Measurements from ENCODE around the gene GPR101.
"Not testable (repeated sequence)": the region's sequence is repeated elsewhere in the genome, so short reads cannot be mapped to it uniquely, and the experiment has no call there.

GPR101 gene

GRCh38 chrX:137043736-137044135 is 9.9 kb upstream of the GPR101 start:
- no peak overlapping the region for H3K27ac ChIP-seq (ENCODE audit: low read length)

GRCh38 chrX:137041329-137041728 is 7.5 kb upstream of the GPR101 start:
- Histone ChIP-seq H3K27me3 (ENCODE audit: insufficient read depth, low read length) (peaks cover 19% of the 10 kb centered on the region), H3K27ac (ENCODE audit: low read length) (no peak overlapping the region)

More at GRCh38 chrX:137043736-137044135, 9.9 kb upstream of the GPR101 start:
- Histone ChIP-seq H3K36me3 (ENCODE audit: insufficient read depth, low read depth, low read length) (no peaks in the 10 kb centered on the region), H3K9ac (ENCODE audit: low read depth, low read length) (no peak overlapping the region), H3K4me3 (ENCODE audit: low read length) (no peak overlapping the region), H3K9me3 (ENCODE audit: insufficient read depth, low read depth, low read length) (no peaks in the 10 kb centered on the region), H3K4me1 (ENCODE audit: insufficient read depth, low read length) (no peaks in the 10 kb centered on the region), H3K27me3 (ENCODE audit: insufficient read depth, low read length) (no peaks in the 10 kb centered on the region; the same call in 1 of the 2 replicates)

GRCh38 chrX:137040113-137040794 is 6.5 kb upstream of the GPR101 start:
- Histone ChIP-seq H3K4me3 (ENCODE audit: low read length) (no peak overlapping the region), H3K36me3 (ENCODE audit: insufficient read depth, low read depth, low read length) (no peaks in the 10 kb centered on the region), H3K27me3 (ENCODE audit: insufficient read depth, low read length) (peaks cover 30% of the 10 kb centered on the region), H3K9me3 (ENCODE audit: insufficient read depth, low read depth, low read length) (no peaks in the 10 kb centered on the region), H3K9ac (ENCODE audit: low read depth, low read length) (no peak overlapping the region), H3K27ac (ENCODE audit: low read length) (no peak overlapping the region), H3K4me1 (ENCODE audit: insufficient read depth, low read length) (no peaks in the 10 kb centered on the region)

More at GRCh38 chrX:137041329-137041728, 7.5 kb upstream of the GPR101 start:
- Histone ChIP-seq H3K9ac (ENCODE audit: low read depth, low read length) (no peak overlapping the region), H3K36me3 (ENCODE audit: insufficient read depth, low read depth, low read length) (no peaks in the 10 kb centered on the region), H3K4me1 (ENCODE audit: insufficient read depth, low read length) (no peaks in the 10 kb centered on the region), H3K4me3 (ENCODE audit: low read length) (no peak overlapping the region), H3K9me3 (ENCODE audit: insufficient read depth, low read depth, low read length) (no peaks in the 10 kb centered on the region)

- Histone ChIP-seq H3K27me3 (ENCODE audit: insufficient read depth, low read length) (peaks cover 88% of the 10 kb centered on the region), H3K4me1 (ENCODE audit: insufficient read depth, low read length) (0 out of 2 replicates have a peak, but pooled peaks cover 2% of the 10 kb centered on the region), H3K9me3 (ENCODE audit: insufficient read depth, low read depth, low read length) (no peaks in the 10 kb centered on the region), H3K4me3 (ENCODE audit: low read length) (no peak overlapping the region), H3K27ac (ENCODE audit: low read length) (no peak overlapping the region), H3K9ac (ENCODE audit: low read depth, low read length) (no peak overlapping the region), H3K36me3 (ENCODE audit: insufficient read depth, low read depth, low read length) (no peaks in the 10 kb centered on the region)
These were observed 695 bp upstream of the GPR101 start for GRCh38 chrX:137034508-137034872.

- H3K27me3 ChIP-seq (ENCODE audit: insufficient read depth, low read length): peaks cover 100% of the 10 kb centered on the region
- H3K36me3 ChIP-seq (ENCODE audit: insufficient read depth, low read depth, low read length): no peaks in the 10 kb centered on the region
- H3K4me1 ChIP-seq (ENCODE audit: insufficient read depth, low read length): 0 out of 2 replicates have a peak, but pooled peaks cover 2% of the 10 kb centered on the region
- H3K9ac ChIP-seq (ENCODE audit: low read depth, low read length): no peak overlapping the region
- no peaks in the 10 kb centered on the region for H3K9me3 ChIP-seq (ENCODE audit: insufficient read depth, low read depth, low read length)
- H3K4me3 ChIP-seq (ENCODE audit: low read length): peak overlapping the region; percentile 33; the same call in 1 of the 2 replicates
- no peak overlapping the region for H3K27ac ChIP-seq (ENCODE audit: low read length)
These were observed 688 bp downstream of the GPR101 start for GRCh38 chrX:137032841-137033773.

- Histone ChIP-seq H3K36me3 (ENCODE audit: insufficient read depth, low read depth, low read length) (no peaks in the 10 kb centered on the region), H3K9me3 (ENCODE audit: insufficient read depth, low read depth, low read length) (no peaks in the 10 kb centered on the region), H3K27ac (ENCODE audit: low read length) (no peak overlapping the region), H3K4me1 (ENCODE audit: insufficient read depth, low read length) (0 out of 2 replicates have a peak, but pooled peaks cover 2% of the 10 kb centered on the region), H3K27me3 (ENCODE audit: insufficient read depth, low read length) (peaks cover 100% of the 10 kb centered on the region), H3K4me3 (ENCODE audit: low read length) (peak overlapping the region; percentile 60), H3K9ac (ENCODE audit: low read depth, low read length) (no peak overlapping the region)
These were observed 1.5 kb downstream of the GPR101 start for GRCh38 chrX:137032341-137032694.

GRCh38 chrX:137031517-137032340 is 2.1 kb downstream of the GPR101 start:
- Histone ChIP-seq H3K4me3 (ENCODE audit: low read length) (peak overlapping the region; percentile 60), H3K27ac (ENCODE audit: low read length) (no peak overlapping the region), H3K9ac (ENCODE audit: low read depth, low read length) (no peak overlapping the region), H3K36me3 (ENCODE audit: insufficient read depth, low read depth, low read length) (no peaks in the 10 kb centered on the region), H3K27me3 (ENCODE audit: insufficient read depth, low read length) (peaks cover 100% of the 10 kb centered on the region), H3K4me1 (ENCODE audit: insufficient read depth, low read length) (0 out of 2 replicates have a peak, but pooled peaks cover 2% of the 10 kb centered on the region), H3K9me3 (ENCODE audit: insufficient read depth, low read depth, low read length) (no peaks in the 10 kb centered on the region)

- H3K9me3 ChIP-seq (ENCODE audit: insufficient read depth, low read depth, low read length): no peaks in the 10 kb centered on the region
- H3K36me3 ChIP-seq (ENCODE audit: insufficient read depth, low read depth, low read length): no peaks in the 10 kb centered on the region
- H3K9ac ChIP-seq (ENCODE audit: low read depth, low read length): no peak overlapping the region
- no peak overlapping the region for H3K27ac ChIP-seq (ENCODE audit: low read length)
- H3K4me1 ChIP-seq (ENCODE audit: insufficient read depth, low read length): 0 out of 2 replicates have a peak, but pooled peaks cover 2% of the 10 kb centered on the region
- H3K27me3 ChIP-seq (ENCODE audit: insufficient read depth, low read length): peaks cover 100% of the 10 kb centered on the region
- H3K4me3 ChIP-seq (ENCODE audit: low read length): peak overlapping the region; percentile 60; the same call in 1 of the 2 replicates
These were observed 2.8 kb downstream of the GPR101 start for GRCh38 chrX:137031039-137031438.

- H3K36me3 ChIP-seq (ENCODE audit: insufficient read depth, low read depth, low read length): no peaks in the 10 kb centered on the region
- 0 out of 2 replicates have a peak, but pooled peaks cover 2% of the 10 kb centered on the region for H3K4me1 ChIP-seq (ENCODE audit: insufficient read depth, low read length)
- no peak overlapping the region for H3K4me3 ChIP-seq (ENCODE audit: low read length)
- H3K9ac ChIP-seq (ENCODE audit: low read depth, low read length): no peak overlapping the region
- H3K27ac ChIP-seq (ENCODE audit: low read length): no peak overlapping the region
- no peaks in the 10 kb centered on the region for H3K9me3 ChIP-seq (ENCODE audit: insufficient read depth, low read depth, low read length)
- peaks cover 85% of the 10 kb centered on the region for H3K27me3 ChIP-seq (ENCODE audit: insufficient read depth, low read length)
These were observed 5.1 kb downstream of the GPR101 start for GRCh38 chrX:137028699-137029098.

- Histone ChIP-seq H3K27ac (ENCODE audit: low read length) (no peak overlapping the region), H3K27me3 (ENCODE audit: insufficient read depth, low read length) (peaks cover 58% of the 10 kb centered on the region), H3K36me3 (ENCODE audit: insufficient read depth, low read depth, low read length) (no peaks in the 10 kb centered on the region), H3K9ac (ENCODE audit: low read depth, low read length) (no peak overlapping the region), H3K4me3 (ENCODE audit: low read length) (no peak overlapping the region), H3K4me1 (ENCODE audit: insufficient read depth, low read length) (no peaks in the 10 kb centered on the region), H3K9me3 (ENCODE audit: insufficient read depth, low read depth, low read length) (no peaks in the 10 kb centered on the region)
These were observed 7.9 kb downstream of the GPR101 start for GRCh38 chrX:137025930-137026329.

- H3K27me3 ChIP-seq (ENCODE audit: insufficient read depth, low read length); H3K4me1 ChIP-seq (ENCODE audit: insufficient read depth, low read length); H3K9me3 ChIP-seq (ENCODE audit: insufficient read depth, low read depth, low read length); H3K9ac ChIP-seq (ENCODE audit: low read depth, low read length); H3K27ac ChIP-seq (ENCODE audit: low read length); H3K36me3 ChIP-seq (ENCODE audit: insufficient read depth, low read depth, low read length); H3K4me3 ChIP-seq (ENCODE audit: low read length): not testable (repeated sequence)
These were observed 33.6 kb downstream of the GPR101 start for GRCh38 chrX:137000236-137000635.

All from iPS-20b (cell line).